HG02588 (cell line): ENCODE results near the gene FAM13C.
"Not testable (repeated sequence)": the region's sequence is repeated elsewhere in the genome, so short reads cannot be mapped to it uniquely, and the experiment has no call there.

Experiments
- ATAC-seq: cut with Tn5 transposase; IDR thresholded peaks from one replicate; pipeline ENCODE4 v1.9.1; 2021; ENCODE audit warnings: mild to moderate bottlenecking, moderate library complexity; ENCODE audit not compliant: unreplicated experiment

Gene FAM13C

DNA sequence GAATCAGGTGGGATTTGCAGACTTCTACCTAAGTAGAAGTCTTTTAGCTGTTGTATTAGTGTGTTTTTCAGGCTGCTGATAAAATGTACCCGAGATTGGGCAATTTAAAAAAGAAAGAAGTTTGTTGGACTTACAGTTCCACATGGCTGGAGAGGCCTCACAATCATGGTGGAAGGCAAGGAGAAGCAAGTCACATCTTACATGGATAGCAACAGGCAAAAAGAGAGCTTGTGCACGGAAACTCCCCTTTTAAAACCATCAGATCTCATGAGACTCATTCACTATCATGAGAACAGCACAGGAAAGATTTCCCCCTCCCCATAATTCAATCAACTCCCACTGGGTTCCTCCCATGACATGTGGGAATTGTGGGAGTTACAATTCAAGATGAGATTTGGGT lies 123.2 kb downstream of the FAM13C start:
- ATAC-seq = not testable (repeated sequence)

DNA sequence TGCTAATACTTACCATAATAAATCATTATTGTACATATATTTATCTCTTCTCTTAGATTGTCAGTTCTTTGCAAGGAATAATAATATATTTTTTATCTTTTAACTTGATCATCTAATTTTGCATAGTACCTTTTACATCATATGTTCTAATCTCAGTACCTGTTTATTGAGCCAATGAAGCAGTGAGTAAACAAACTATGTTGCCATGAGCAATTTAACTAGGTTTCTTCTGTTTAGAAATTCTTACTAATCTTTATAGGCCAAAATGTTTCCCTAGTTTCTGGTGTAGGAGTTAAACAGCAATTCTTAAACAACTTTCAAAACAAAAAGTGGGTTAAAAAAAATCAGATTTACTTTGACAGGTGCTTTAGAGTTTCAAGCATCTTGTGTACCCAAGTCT lies 124.6 kb downstream of the FAM13C start:
- no peak for ATAC-seq

DNA sequence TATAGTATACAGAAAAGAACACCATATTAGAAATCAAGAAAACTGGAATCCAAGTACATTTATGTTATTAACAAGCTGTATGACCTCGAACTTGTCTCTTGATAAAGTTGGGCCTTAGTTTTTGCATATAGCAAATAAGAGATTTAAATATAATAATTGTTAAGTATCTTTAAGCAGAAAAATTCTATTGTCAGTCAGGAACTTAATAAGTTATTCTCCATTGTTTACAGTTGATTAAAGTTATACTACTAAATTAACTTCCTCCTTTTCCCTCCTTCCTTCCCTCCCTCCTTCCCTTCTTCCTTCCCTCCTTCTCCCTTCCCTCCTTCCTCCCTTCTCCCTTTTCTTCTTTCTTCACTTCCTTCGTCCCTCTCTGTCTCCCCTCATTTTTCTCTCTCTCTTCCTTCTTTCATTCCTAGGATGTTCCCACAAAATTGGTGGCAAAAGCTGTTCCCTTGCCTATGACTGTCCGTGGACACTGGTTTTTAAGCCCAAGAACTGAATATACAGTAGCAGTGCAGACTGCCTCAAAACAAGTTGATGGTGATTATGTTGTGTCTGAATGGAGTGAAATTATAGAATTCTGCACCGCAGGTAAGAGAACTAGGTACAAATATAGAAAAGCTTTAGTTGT lies 126.2 kb downstream of the FAM13C start:
- no peak for ATAC-seq

DNA sequence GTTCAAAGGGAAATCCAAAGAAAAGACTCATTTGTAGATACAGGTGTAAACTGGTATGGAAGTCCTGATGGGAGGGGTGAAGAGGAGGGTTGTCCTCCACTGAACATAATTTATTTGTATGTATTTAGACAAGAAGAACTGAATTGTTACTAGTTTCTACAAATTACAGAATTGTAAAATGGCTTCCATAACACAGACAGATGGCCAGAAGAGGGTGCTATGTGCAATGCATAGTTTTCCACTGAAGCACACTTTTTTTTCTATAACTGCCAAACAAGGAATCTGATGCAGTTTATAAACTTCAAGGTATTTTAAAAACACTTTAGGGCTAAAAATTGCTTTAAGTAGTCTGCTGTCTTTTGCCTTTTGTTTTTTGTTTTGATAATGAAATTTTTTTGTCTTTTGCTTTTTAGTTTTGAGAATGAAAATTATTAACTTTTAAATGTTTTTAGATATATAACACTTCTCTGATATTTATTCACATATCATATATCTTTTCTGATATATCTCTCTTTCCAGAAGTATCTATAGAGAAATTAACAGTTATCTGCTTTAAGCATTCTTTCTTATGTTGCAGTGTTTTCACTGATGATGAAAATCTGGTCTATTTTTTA lies 127.4 kb downstream of the FAM13C start:
- no peak for ATAC-seq

DNA sequence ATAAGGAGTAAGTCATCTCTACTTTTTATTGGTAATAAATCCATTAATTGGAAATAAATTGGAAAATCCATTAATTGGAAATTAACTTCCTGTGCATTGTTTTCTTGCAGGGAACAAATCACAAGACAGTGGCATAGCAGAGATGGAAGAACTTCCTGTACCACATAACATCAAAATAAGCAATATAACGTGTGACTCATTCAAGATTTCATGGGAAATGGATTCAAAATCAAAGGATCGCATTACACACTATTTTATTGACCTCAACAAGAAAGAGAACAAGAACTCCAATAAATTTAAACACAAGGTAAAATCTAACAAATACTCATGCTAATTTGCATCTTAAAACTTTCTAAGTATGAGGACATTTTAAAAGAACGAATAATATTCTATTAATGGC lies 128.2 kb downstream of the FAM13C start:
- no peak for ATAC-seq

DNA sequence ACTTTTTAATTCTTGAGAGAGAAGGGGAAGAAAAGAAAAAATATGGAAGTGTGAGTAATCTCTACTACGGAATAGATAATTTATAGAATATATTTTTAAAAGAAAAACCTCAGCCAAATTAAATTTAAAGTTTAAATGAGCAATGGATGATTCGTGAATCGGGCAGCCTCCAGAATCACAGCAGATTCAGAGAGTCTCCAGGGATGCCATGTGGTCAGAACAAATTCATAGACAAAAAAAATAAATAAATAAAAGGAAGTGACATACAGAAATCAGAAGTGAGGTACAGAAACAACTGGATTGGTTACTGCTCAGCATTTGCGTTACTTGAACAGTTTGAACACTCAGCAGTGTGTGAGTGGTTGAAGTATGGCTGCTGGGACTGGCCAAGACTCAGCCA lies 132.9 kb downstream of the FAM13C start:
- no peak for ATAC-seq

DNA sequence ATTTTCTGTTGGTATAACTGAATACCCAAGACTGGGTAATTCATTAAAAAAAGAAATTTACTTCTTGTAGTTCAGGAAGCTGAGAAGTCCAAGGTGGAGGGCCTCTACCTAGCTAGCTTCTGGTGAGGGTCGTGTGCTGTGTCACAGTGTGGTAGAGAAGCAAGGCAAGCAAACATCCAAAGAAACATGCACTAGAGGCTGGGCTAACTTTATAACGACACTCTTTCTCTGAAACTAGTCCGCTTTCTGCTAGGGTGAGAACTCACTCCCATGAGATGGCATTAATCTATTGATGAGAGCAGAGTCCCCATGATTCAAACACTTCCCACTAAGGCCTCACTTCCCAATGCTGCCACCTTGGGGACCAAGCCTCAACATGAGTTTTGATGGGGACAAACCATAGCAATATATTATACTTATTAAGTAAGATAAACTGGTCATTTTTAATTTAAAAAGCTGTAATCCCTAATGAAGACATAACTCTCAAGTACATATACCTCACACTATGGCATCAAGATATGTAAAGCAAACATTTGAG lies 135.1 kb downstream of the FAM13C start:
- no peak for ATAC-seq

DNA sequence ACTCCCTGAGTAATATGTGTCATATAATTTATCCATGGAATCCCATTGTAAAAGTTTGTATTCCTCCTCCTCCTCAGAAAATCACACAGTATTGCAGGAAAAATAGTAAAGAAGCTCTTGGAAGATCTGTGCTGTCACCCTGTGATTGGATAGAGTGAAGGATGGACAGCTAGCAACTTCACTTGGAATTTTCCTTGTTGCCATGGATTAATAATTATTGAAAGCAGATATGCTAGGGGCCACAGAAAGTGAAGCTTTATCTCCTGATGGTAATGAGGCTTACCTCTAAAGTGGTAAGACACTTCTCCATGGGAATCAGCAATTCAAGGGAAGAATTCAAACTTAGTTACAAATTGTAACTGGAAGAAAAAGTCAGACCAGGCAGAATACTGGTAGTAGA lies 137.1 kb downstream of the FAM13C start:
- no peak for ATAC-seq

DNA sequence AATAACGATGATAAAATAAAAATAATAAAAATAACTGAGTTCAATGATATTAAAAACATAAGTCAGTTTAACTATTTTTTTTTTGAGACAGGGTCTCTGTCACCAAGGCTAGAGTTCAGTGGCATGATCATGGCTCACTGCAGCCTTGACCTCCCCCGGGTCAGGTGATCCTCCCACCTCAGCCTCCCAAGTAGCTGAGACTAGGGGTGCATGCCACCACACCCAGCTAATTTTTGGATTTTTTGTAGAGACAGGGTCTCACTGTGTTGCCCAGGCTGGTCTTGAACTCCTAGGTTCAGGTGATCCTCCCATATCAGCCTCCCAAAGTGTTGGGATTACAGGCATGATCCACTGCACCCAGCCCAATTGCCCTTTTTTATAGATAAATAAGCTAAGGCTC lies 138.8 kb downstream of the FAM13C start:
- not testable (repeated sequence) for ATAC-seq

DNA sequence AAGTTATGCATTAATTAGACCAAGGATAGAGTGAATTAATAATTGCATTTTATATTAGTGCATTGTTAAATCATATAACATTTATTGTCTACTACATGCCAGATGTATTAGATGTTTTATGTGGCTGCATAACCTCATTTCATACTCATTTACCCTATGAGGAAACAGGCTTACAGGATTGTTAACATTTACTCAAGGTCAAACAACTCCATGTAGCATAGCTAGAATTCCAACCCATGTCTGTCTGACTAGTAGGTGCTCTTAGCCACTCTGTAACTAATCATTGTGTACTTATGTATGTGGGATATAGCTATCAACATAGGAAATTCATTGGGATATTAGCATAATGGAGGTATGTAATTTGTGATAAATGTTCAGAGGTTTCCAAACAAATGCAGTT lies 139.6 kb downstream of the FAM13C start:
- no peak for ATAC-seq

DNA sequence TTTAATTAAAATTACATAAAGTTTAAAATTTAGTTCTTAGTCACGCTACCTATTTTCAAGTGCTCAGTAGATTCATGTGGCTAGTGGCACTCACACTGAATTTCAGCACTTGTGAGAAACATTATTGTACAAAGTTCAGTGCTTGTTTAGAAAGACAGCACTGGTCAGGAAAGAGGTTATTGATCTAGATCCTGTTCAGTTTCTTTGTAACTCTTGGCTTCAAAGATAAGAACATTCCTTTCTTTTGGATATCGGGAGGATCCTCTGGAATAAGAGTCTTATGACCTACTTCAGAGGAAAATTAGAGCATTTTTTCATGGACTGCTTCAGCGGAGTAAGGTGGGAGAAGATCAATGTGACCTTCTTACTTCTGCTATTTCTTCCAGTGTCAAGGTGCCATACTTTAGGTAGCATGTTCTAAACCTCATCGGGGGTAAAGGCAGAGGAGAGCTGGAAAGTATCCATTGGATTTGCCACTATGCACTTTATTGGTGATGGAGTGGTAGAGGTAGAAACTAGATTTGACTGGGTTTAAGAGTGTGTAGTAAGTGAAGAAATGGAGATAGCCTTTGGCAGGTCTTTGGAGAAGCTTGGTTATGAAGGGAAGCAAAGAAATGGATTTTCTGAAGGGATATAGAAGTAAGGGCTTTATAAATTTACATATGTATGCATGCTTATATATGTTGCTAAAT lies 146.0 kb downstream of the FAM13C start:
- no peak for ATAC-seq

DNA sequence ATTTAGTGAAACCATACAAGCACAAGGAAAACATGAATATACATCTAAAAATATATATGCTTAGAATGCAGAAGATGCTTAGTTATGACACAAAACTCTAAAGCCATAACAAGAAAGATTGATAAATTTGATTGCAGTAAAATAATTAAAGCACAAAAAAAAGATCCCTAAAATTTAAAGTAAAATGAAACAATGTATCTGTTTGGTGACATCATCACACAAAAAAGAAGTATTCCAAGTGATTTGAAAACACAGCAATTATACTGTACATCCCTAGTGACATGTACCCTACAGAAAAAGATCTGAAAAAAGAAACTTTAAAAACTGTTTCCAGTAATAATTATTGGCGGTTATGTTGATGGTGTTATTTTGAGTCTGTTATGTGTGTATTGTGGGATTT lies 148.2 kb downstream of the FAM13C start:
- ATAC-seq = no peak

DNA sequence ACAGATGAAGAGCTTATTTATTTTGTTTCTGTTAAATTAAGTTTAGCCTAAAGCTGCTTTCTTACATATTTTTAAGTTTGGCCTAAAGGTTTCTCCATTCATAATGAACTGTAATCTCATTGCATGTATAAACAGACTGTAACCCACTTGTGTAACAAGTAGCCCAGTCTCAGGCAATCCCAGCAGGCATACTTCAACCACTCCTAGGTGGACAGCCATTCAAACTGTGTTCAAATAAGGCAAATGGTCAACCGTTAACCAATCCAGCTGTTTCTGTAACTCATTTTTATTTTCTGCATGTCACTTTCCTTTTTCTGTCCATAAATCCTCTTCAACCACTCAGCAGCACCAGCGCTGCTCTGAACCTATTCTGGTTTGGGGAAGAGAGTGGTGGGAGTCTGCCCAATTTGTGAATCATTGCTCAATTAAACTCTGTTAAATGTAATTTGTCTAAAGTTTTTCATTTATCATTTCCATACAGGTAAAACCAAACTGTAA lies 150.0 kb downstream of the FAM13C start:
- no peak for ATAC-seq

DNA sequence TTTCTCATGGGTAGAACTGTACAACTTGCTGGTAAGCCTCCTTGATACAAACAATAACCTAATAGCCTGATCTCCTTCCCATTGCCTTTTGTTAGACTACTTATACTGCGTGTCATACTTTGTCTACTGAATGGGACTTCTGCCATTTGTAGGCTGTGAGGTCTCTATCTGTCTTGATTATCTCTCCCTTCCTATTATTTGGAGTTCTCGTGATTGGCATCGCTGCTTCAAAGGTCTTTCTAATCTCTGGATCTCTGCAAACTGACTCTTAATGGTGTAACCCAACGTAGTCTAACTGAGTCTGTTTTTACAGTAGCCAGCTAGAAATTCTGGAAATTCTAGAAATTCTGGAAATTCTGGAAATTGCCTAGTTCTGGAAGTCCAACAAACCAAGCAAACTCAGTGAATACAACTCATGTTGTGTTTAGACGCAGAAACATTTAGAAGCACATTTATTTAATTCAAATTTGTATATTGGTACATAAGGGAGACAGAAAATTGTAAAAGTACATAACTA lies 156.1 kb downstream of the FAM13C start:
- ATAC-seq = no peak
